ENCODE data around the gene SGF29.
"Not testable (repeated sequence)": the region's sequence is repeated elsewhere in the genome, so short reads cannot be mapped to it uniquely, and the experiment has no call there.

Gene SGF29

DNA sequence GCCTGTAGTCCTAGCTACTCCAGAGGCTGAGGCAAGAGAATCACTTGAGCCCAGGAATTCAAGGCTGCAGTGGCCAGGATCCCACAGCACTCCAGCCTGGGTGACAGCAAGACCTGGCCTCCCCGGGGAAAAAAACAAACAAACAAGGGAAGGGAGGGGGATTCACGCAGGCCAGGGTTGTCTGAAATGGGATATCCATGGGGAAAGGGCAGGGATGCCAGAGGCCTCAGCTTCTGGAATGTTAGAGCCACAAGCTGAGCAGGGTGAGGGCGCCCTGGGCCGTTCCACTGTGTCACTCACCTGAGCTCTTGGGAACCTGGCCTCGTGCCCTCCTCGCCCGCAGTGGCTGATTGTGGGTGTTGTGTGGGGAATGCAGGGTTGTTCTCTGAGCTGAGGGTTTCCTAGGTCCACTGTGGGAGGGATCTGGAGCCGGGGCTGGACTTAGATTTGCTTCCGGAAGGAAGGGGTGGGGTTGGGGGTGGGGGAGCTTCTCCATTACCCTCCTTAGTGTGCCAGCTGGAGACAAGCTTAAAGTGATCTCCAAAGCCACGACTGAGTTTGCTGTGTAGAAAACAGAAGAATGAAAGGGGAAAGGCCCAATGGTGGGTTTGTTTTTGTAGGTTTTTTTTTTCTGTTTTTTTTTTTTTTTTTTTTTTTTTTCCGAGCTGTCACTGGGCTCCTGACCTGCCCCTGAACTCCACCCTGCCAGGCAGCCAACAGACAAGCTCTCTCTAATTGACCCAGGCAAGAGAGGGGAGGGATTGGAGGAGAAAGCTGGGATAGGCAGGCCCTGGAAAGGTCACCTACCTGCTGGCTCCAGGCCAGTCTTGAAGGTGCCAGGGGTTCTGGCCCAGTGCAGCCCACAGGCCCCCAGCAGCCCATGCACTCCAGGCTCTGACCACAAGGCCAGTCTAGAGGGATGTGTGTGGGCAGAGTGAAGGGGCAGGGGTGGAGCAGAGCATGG lies 56.2 kb downstream of the SGF29 start, which contains the start of gene SULT1A1:
TSS of gene SULT1A1 (minus strand) at position 414 of the 964 bp plus-strand sequence. CDS start 1,189 bp downstream, outside the sequence.
- H3K4me3 ChIP-seq (ENCODE audit: control insufficient read depth, low read depth, low read length) = no peak within 1 kb of the TSS
- TF ChIP-seq, protein P1, sequence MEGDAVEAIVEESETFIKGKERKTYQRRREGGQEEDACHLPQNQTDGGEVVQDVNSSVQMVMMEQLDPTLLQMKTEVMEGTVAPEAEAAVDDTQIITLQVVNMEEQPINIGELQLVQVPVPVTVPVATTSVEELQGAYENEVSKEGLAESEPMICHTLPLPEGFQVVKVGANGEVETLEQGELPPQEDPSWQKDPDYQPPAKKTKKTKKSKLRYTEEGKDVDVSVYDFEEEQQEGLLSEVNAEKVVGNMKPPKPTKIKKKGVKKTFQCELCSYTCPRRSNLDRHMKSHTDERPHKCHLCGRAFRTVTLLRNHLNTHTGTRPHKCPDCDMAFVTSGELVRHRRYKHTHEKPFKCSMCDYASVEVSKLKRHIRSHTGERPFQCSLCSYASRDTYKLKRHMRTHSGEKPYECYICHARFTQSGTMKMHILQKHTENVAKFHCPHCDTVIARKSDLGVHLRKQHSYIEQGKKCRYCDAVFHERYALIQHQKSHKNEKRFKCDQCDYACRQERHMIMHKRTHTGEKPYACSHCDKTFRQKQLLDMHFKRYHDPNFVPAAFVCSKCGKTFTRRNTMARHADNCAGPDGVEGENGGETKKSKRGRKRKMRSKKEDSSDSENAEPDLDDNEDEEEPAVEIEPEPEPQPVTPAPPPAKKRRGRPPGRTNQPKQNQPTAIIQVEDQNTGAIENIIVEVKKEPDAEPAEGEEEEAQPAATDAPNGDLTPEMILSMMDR (conservative IDR thresholded peaks at IDR 0.05; ENCODE audit: control insufficient read depth, insufficient read depth, low read depth, low read length) = no peak
- DNase-seq (ENCODE audit: low read depth) = no peak

DNA sequence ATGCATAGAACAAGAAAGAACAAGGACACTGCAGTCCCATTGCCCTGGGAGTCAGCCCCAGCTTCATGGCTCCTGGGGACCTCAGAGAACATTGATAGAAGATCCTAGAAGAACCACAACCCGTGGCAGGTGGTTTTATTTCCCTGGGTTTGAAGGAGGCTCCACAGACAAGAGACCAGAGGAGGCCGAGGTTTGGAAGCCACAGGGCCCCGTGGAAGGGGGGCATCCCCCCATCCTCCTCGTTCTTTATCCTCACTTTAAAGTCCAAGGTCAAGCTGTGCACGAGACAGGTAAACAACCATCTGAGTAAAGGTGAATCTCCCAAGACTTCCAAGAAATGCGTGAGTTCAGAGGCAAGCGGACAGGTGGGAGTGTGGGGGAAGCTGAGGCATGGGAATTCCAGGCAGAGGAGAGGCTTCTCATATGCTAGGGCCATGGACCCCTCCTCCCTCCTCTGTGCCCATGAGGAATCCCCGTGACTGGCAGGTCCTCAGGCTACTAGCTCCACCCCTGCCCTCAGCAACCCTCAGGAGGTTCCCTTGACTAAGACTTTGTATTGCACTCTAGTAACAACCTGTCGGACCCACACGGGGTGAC lies 57.0 kb downstream of the SGF29 start:
- no peak for DNase-seq (ENCODE audit: low read depth)
- TF ChIP-seq, protein P1 (conservative IDR thresholded peaks at IDR 0.05; ENCODE audit: control insufficient read depth, insufficient read depth, low read depth, low read length) = no peak
- no peak overlapping the region for H3K4me3 ChIP-seq (ENCODE audit: control insufficient read depth, low read depth, low read length)

DNA sequence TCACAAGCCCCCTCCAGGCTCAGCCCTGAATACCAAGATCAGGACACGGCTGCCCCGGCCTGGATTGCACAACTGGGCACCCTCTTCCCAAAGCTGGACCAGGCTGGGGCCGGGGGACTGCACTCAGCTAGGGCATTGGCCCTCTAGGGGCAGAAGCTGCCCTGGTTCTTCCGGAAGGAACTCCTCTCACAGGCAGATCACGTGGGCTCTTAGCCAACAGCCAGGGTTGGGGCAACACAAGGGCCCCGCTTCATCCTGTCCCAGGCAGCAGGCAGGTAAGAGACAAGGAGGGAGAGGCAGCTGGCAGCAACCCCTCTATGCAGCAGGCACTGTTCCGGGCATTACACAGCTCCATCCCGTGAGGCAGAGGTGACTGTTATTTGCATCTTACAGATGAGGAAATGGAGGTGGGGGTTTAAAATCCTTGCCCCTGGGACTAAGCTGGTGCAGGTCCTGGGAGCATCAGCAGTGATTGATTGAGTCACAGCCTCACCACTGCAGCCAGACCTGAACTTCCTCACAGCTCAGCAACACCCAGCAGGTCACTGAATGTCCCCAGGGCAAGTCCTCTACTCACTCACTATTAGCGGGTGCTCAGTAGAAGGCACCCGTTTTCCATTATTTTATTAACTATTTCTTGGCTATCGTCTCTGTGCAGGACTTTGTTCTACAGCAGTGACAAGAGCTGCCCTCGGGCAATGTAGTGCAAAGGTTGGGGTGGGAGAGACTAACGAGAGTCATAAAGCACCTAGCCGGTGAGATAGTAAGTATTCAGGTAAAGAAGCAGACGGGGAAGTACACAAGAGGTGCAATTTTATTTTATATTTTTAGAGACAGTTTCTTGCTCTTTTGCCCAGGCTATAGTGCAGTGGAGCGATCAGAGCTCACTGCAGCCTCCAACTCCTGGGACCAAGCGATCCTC lies 58.9 kb downstream of the SGF29 start:
- DNase-seq (ENCODE audit: low read depth); H3K4me3 ChIP-seq (ENCODE audit: control insufficient read depth, low read depth, low read length): not testable (repeated sequence)

DNA sequence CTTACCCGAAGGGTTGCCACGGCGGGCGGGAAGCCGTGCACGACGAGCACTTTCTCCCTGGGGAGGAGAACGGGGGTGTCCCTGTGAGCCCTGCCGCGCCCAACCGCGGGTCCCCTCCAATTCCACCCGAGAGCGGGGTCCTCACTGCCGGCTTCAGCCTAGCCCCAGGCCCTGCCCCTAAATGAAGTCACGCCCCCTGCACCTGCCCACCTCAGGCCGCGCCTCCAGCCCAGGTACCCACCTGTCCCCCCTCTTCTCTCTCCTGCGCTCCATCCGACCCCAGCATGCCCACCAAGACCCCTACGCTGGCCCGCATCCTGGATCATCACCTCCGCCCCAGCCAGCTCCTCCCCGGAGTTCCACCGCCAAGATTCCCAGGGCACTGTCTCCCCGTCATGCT lies 60.2 kb downstream of the SGF29 start:
- not testable (repeated sequence) for H3K4me3 ChIP-seq (ENCODE audit: control insufficient read depth, low read depth, low read length); DNase-seq (ENCODE audit: low read depth)

GRCh38 chr16:28614561-28614960 lies 60.8 kb downstream of the SGF29 start:
- not testable (repeated sequence) for DNase-seq (ENCODE audit: low read depth); H3K4me3 ChIP-seq (ENCODE audit: control insufficient read depth, low read depth, low read length)

GRCh38 chr16:28615486-28616223 lies 61.9 kb downstream of the SGF29 start:
- peak; percentile 24 for DNase-seq (ENCODE audit: low read depth)
- TF ChIP-seq, protein P1 (conservative IDR thresholded peaks at IDR 0.05; ENCODE audit: control insufficient read depth, insufficient read depth, low read depth, low read length) = peak; percentile 58
- H3K4me3 ChIP-seq (ENCODE audit: control insufficient read depth, low read depth, low read length) = not testable (repeated sequence)

DNA sequence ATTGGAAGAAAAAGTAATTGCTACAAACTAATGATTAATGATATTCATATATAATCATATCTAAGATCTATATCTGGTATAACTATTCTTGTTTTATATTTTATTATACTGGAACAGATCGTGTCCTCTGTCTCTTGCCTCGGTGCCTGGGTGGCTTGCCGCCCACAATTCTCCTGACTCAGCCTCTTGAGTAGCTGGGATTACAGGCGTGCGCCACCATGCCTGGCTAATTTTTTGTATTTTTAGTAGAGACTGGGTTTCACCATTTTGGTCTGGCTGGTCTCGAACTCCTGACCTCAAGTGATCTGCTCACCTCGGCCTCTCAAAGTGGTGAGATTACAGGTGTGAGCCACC lies 62.5 kb downstream of the SGF29 start:
- not testable (repeated sequence) for H3K4me3 ChIP-seq (ENCODE audit: control insufficient read depth, low read depth, low read length); DNase-seq (ENCODE audit: low read depth)

GRCh38 chr16:28616636-28617035 lies 62.9 kb downstream of the SGF29 start:
- DNase-seq (ENCODE audit: low read depth) = no peak
- H3K4me3 ChIP-seq (ENCODE audit: control insufficient read depth, low read depth, low read length) = no peak overlapping the region
- TF ChIP-seq, protein P1 (conservative IDR thresholded peaks at IDR 0.05; ENCODE audit: control insufficient read depth, insufficient read depth, low read depth, low read length) = no peak

Measured in fibroblast of mammary gland (primary cell).